Prostate gland (tissue), 2 donors: ENCODE measurements around the gene LST1.

Experiments used
- CTCF ChIP-seq, 4 experiments: fragments of 200-600 bp in 2 of 4; fragments of 450-650 bp in 2 of 4; sonication (generic) in 2 of 4; IDR thresholded peaks; 1 replicate in 3 of 4; 2 replicates in 1 of 4; pipeline ENCODE4 v1.5.1; 2016 to 2019; ENCODE audit warnings: antibody characterized with exemption in 4 of 4, mild to moderate bottlenecking in 2 of 4, moderate library complexity in 2 of 4
- POLR2A ChIP-seq: fragments of 450-650 bp; IDR thresholded peaks from one replicate; pipeline ENCODE4 v1.6.1; 2016; ENCODE audit warnings: antibody characterized with exemption, mild to moderate bottlenecking

DNA sequence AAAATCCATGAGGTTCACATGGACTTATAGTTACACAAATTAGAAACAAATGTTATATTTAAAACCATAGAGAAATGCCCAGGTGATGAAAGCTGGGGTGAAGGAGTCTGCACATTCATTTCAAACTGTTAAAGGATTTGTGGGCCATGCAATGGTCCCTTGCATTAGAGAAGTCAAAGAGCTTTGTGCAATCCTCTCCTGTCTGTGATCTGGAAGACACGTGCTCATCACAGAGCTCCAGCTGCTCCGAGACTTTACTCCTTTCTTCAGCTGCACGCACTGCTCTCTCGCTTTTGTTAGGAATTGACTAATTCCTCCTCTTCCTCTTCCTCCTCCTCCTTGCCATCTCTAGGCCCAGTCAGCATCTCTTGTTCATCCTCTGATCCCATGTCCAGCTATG lies 24.9 kb downstream of the LST1 start:
- TF ChIP-seq CTCF (IDR thresholded peaks at IDR 0.05) = no peak
- no peak for TF ChIP-seq POLR2A
